ENCODE measurements around the gene CAMK2B. TPM values are rescaled to one million over a fixed set of nuclear protein-coding genes. Genes with fewer than 3 reads are reported as not detected.

The CAMK2B gene
- total and polyA plus RNA-seq, 12 donors = 0.25 to 82.3 (median 6.5) TPM; not detected in 2

- Histone ChIP-seq H3K36me3 (replicated peaks in 1 of 2) (peaks cover 0 to 5% of the 10 kb centered on the region in 2 donors), H3K27me3 (no peaks in the 10 kb centered on the region), H3K9me3 (replicated peaks in 1 of 3) (no peaks in the 10 kb centered on the region), H3K4me1 (replicated peaks in 1 of 2) (no peaks in the 10 kb centered on the region), H3K27ac (no peak overlapping the region), H3K4me3 (no peak overlapping the region)
- peak in 1 of 7 donors; percentile 2 for DNase-seq
- intact Hi-C loops (cut with DNase I) = no loop called here
- 78 to 91% (median 79%) methylated on average over 13 to 17 of the region's 17 CpGs for WGBS, 4 donors
- TF ChIP-seq POLR2A (IDR thresholded peaks at IDR 0.05) = no peak
- TF ChIP-seq, protein P1, sequence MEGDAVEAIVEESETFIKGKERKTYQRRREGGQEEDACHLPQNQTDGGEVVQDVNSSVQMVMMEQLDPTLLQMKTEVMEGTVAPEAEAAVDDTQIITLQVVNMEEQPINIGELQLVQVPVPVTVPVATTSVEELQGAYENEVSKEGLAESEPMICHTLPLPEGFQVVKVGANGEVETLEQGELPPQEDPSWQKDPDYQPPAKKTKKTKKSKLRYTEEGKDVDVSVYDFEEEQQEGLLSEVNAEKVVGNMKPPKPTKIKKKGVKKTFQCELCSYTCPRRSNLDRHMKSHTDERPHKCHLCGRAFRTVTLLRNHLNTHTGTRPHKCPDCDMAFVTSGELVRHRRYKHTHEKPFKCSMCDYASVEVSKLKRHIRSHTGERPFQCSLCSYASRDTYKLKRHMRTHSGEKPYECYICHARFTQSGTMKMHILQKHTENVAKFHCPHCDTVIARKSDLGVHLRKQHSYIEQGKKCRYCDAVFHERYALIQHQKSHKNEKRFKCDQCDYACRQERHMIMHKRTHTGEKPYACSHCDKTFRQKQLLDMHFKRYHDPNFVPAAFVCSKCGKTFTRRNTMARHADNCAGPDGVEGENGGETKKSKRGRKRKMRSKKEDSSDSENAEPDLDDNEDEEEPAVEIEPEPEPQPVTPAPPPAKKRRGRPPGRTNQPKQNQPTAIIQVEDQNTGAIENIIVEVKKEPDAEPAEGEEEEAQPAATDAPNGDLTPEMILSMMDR (IDR thresholded peaks at IDR 0.05) = no peak
Measured at GRCh38 chr7:44217852-44218402, 107.5 kb downstream of the CAMK2B start.

GRCh38 chr7:44217223-44217714, 108.1 kb downstream of the CAMK2B start:
- intact Hi-C loops (cut with DNase I) = no loop called here
- no peak for TF ChIP-seq POLR2A (IDR thresholded peaks at IDR 0.05)
- TF ChIP-seq, protein P1 (IDR thresholded peaks at IDR 0.05) = no peak
- Histone ChIP-seq H3K36me3 (replicated peaks in 1 of 2) (peaks cover 0 to 11% of the 10 kb centered on the region in 2 donors), H3K9me3 (replicated peaks in 1 of 3) (no peaks in the 10 kb centered on the region), H3K27ac (no peak overlapping the region), H3K27me3 (no peaks in the 10 kb centered on the region), H3K4me3 (no peak overlapping the region), H3K4me1 (replicated peaks in 1 of 2) (no peaks in the 10 kb centered on the region)
- no peak for DNase-seq
- WGBS, 4 donors = 80 to 87% (median 82%) methylated on average over 12 to 19 of the region's 19 CpGs

DNA sequence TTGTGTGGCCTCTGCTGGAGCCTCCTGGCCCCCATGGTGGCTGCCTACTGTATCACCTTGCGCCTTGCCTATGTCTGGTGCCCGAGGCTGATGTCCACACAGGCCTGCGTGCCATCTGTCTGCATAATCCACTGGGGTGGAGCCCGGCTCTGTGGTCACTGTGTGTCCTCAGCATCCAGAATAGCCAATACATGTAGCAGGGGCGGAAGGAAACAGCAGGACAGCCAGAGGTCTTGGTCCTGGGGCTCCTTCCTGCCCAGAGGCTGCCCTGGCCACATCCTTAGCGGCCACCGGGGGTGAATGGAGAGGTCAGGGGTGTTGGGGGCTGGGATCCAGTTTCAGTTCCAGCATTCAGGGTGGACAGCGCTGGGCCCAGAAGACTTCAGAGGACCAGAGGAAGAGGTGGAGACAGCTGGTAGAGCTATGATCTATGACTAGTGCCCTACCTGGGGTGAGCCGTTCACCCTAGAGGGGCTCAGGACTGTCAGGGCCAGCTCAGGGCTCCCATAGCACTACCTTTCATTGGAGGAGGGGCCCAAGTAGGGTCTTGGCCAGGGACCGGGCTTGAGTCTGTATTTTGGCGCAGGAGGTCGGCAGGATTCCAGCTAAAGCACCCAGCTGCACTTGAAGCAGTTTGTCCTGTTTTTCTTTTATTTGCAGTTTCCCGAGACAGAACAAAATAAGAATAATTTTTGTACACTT, 108.7 kb downstream of the CAMK2B start:
- no peaks in the 10 kb centered on the region for H3K9me3 ChIP-seq (replicated peaks in 1 of 3)
- peak overlapping the region in 1 of 5 donors; percentile 22 for H3K27ac ChIP-seq
- no peaks in the 10 kb centered on the region for H3K27me3 ChIP-seq
- H3K4me1 ChIP-seq (replicated peaks in 1 of 2) = no peaks in the 10 kb centered on the region
- peaks cover 0 to 17% of the 10 kb centered on the region in 2 donors for H3K36me3 ChIP-seq (replicated peaks in 1 of 2)
- H3K4me3 ChIP-seq = no peak overlapping the region
- TF ChIP-seq, protein P1 (IDR thresholded peaks at IDR 0.05) = no peak
- no peak for TF ChIP-seq POLR2A (IDR thresholded peaks at IDR 0.05)
- intact Hi-C loops (cut with DNase I) = no loop called here
- WGBS, 4 donors = 60 to 81% (median 71%) methylated on average over 7 to 13 of the region's 13 CpGs
- DNase-seq = peak in 2 of 7 donors; percentile 37 to 84

- H3K9me3 ChIP-seq (replicated peaks in 1 of 3) = no peaks in the 10 kb centered on the region
- 74 to 84% (median 78%) methylated on average over 6 to 8 of the region's 8 CpGs for WGBS, 4 donors
- no peak overlapping the region for H3K4me3 ChIP-seq
- no peak for TF ChIP-seq POLR2A (IDR thresholded peaks at IDR 0.05)
- TF ChIP-seq, protein P1 (IDR thresholded peaks at IDR 0.05) = no peak
- intact Hi-C loops (cut with DNase I) = no loop called here
- peak overlapping the region in 1 of 5 donors; percentile 22 for H3K27ac ChIP-seq
- no peaks in the 10 kb centered on the region for H3K27me3 ChIP-seq
- peaks cover 0 to 23% of the 10 kb centered on the region in 2 donors for H3K36me3 ChIP-seq (replicated peaks in 1 of 2)
- H3K4me1 ChIP-seq (replicated peaks in 1 of 2) = no peaks in the 10 kb centered on the region
- DNase-seq = no peak
Measured at GRCh38 chr7:44216019-44216418, 109.4 kb downstream of the CAMK2B start.
